GM12878 (cell line): ENCODE results near the gene NDE1. TPM values are rescaled to one million over a fixed set of nuclear protein-coding genes. Genes with fewer than 3 reads are reported as not detected.
A peak's percentile ranks its signal among the peaks of the same experiment; 100 is the strongest.

Experiments used
- CHD1 ChIP-seq: IDR thresholded peaks from 2 replicates; pipeline ENCODE4 v1.6.1; 2012; ENCODE audit warnings: low read depth, low read length, improper control_type of control experiment
- CHD2 ChIP-seq: IDR thresholded peaks from 2 replicates; pipeline ENCODE4 v1.6.1; 2011; ENCODE audit warnings: low read depth, low read length, improper control_type of control experiment, borderline replicate concordance
- CHD4 ChIP-seq: fragments of 200-600 bp; sonication (generic); IDR thresholded peaks from 2 replicates; pipeline ENCODE4 v1.6.1; 2016; ENCODE audit warnings: mild to moderate bottlenecking
- FOXM1 ChIP-seq: IDR thresholded peaks from 2 replicates; pipeline ENCODE4 v1.6.1; 2012; ENCODE audit warnings: low read depth, mild to moderate bottlenecking, inconsistent platforms, low read length, moderate library complexity
- GABPA ChIP-seq: IDR thresholded peaks from 2 replicates; pipeline ENCODE4 v1.6.1; 2014; ENCODE audit warnings: antibody characterized with exemption, low read depth, mild to moderate bottlenecking, inconsistent platforms
- IKZF1 ChIP-seq: fragments of 450-650 bp; conservative IDR thresholded peaks from 2 replicates; pipeline ENCODE4 v1.6.1; 2017; ENCODE audit warnings: antibody characterized with exemption, mild to moderate bottlenecking
- NBN ChIP-seq: fragments of 450-650 bp; IDR thresholded peaks from 2 replicates; pipeline ENCODE4 v1.6.1; 2016
- NR2F1 ChIP-seq: fragments of 450-650 bp; conservative IDR thresholded peaks from 2 replicates; pipeline ENCODE4 v1.6.1; 2017; ENCODE audit warnings: mild to moderate bottlenecking
- POLR2AphosphoS2 ChIP-seq: IDR thresholded peaks from 2 replicates; pipeline ENCODE4 v1.6.1; 2011; ENCODE audit warnings: low read depth, mild to moderate bottlenecking, low read length, improper control_type of control experiment, moderate library complexity
- RAD21 ChIP-seq: IDR thresholded peaks from 2 replicates; pipeline ENCODE4 v1.6.1; 2011; ENCODE audit warnings: mild to moderate bottlenecking, low read depth, low read length, moderate library complexity; ENCODE audit not compliant: insufficient read depth
- SMAD5 ChIP-seq: IDR thresholded peaks from 2 replicates; pipeline ENCODE4 v1.6.1; 2016; ENCODE audit warnings: antibody characterized with exemption, low read depth
- SP1 ChIP-seq: IDR thresholded peaks from one replicate; pipeline ENCODE4 v1.6.1; 2011; ENCODE audit warnings: low read depth, low read length
- SREBF1 ChIP-seq: IDR thresholded peaks from 2 replicates; pipeline ENCODE4 v1.6.1; 2012; ENCODE audit warnings: mild to moderate bottlenecking, low read length
- STAT3 ChIP-seq: IDR thresholded peaks from 2 replicates; pipeline ENCODE4 v1.6.1; 2011; ENCODE audit warnings: low read depth, low read length, improper control_type of control experiment
- ZBTB11 ChIP-seq: fragments of 450-650 bp; formaldehyde crosslinking; IDR thresholded peaks from 2 replicates; pipeline ENCODE4 v1.5.0; 2022; ENCODE audit warnings: mild to moderate bottlenecking, missing genetic modification characterization
- ZBTB33 ChIP-seq: fragments of 450-650 bp; IDR thresholded peaks from 2 replicates; pipeline ENCODE4 v1.6.1; 2017; ENCODE audit warnings: mild to moderate bottlenecking
- ZNF24 ChIP-seq: fragments of 450-650 bp; IDR thresholded peaks from 2 replicates; pipeline ENCODE4 v1.6.1; 2017; ENCODE audit warnings: antibody characterized with exemption, mild to moderate bottlenecking
- ZNF687 ChIP-seq: fragments of 450-650 bp; IDR thresholded peaks from 2 replicates; pipeline ENCODE4 v1.6.1; 2017; ENCODE audit warnings: mild to moderate bottlenecking, moderate library complexity
- polyA plus RNA-seq, 11 experiments: library from polyadenylated mRNA; depleted of rRNA in 4 of 11; unstranded in 6 of 11; stranded (reverse) in 5 of 11; fragments of >200 nt; fragmentation: Nextera tagmentation in 4 of 11; fragmentation: Illumina TruSeq in 1 of 11; extraction: Ambion mirVana in 4 of 11; extraction: Trizol in 1 of 11; gene quantifications; 1 replicate in 1 of 11; 2 replicates in 10 of 11; pipeline versions ENCODE4 v1.2.1 to v1.2.3, GENCODE V29; 2011 to 2016; ENCODE audit warnings: inconsistent platforms in 2 of 11, missing spikeins in 2 of 11, low read depth in 1 of 11
- total RNA-seq, 4 experiments: library from RNA; depleted of rRNA in 3 of 4; stranded (reverse); fragments of >200 nt in 3 of 4; fragmentation: Illumina TruSeq in 1 of 4; extraction: Trizol in 1 of 4; gene quantifications; 2 replicates each; pipeline versions ENCODE4 v1.2.1 to v1.2.3, GENCODE V29; 2013 to 2021
- TF ChIP-seq, protein P1 (sequence below): IDR thresholded peaks from 2 replicates; pipeline ENCODE4 v1.6.1; 2012; ENCODE audit warnings: mild to moderate bottlenecking, low read depth, low read length

NDE1 gene
- total and polyA plus RNA-seq, 10 of the 15 experiments (the other 5 are each of a cell fraction or from before 2014, with no cell fraction given), result 5.7 to 148 (median 87.8) TPM

DNA sequence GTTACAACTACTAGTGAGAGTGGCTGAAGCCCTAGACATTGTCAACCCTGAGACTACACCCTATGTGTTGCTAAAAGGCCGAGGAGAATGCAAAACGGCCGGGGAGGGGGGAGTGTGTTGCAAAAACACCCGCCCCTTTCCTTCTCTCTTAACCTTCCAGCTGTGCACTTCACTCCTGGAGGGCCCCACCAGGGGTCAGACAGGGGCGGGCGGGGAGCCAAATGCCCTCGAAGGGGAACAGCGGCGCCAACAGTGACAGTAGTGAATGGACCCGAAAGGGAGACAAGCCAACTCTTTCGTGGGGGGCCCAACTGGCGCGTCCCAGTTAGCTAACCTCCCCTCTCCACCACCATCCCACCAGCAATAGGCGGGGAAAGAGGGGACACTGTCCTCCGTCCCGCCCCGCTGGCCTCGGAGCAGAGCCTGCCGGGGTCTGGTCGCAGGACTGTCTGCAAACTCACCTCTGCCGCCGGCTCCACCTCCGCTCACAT is 7.4 kb upstream of the NDE1 start (continued):
- TF ChIP-seq ZBTB11, result no peak
- TF ChIP-seq CHD1, result no peak
- TF ChIP-seq ZBTB33, result no peak
- no peak for TF ChIP-seq ZNF687
- peak; percentile 41; the same call in 1 of the 2 replicates for TF ChIP-seq STAT3
- TF ChIP-seq NBN, result peak; percentile 68
- no peak for TF ChIP-seq FOXM1
- no peak for TF ChIP-seq SP1
- no peak for TF ChIP-seq GABPA
- TF ChIP-seq IKZF1, result 0 out of 2 replicates have a peak, but pooled peaks have one; percentile 55
- no peak for TF ChIP-seq ZNF24
- TF ChIP-seq, protein P1, sequence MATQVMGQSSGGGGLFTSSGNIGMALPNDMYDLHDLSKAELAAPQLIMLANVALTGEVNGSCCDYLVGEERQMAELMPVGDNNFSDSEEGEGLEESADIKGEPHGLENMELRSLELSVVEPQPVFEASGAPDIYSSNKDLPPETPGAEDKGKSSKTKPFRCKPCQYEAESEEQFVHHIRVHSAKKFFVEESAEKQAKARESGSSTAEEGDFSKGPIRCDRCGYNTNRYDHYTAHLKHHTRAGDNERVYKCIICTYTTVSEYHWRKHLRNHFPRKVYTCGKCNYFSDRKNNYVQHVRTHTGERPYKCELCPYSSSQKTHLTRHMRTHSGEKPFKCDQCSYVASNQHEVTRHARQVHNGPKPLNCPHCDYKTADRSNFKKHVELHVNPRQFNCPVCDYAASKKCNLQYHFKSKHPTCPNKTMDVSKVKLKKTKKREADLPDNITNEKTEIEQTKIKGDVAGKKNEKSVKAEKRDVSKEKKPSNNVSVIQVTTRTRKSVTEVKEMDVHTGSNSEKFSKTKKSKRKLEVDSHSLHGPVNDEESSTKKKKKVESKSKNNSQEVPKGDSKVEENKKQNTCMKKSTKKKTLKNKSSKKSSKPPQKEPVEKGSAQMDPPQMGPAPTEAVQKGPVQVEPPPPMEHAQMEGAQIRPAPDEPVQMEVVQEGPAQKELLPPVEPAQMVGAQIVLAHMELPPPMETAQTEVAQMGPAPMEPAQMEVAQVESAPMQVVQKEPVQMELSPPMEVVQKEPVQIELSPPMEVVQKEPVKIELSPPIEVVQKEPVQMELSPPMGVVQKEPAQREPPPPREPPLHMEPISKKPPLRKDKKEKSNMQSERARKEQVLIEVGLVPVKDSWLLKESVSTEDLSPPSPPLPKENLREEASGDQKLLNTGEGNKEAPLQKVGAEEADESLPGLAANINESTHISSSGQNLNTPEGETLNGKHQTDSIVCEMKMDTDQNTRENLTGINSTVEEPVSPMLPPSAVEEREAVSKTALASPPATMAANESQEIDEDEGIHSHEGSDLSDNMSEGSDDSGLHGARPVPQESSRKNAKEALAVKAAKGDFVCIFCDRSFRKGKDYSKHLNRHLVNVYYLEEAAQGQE, result no peak
- no peak for TF ChIP-seq CHD4
- peak; percentile 13; the same call in 1 of the 2 replicates for TF ChIP-seq SREBF1
- TF ChIP-seq CHD2, result no peak
- TF ChIP-seq POLR2AphosphoS2, result 0 out of 2 replicates have a peak, but pooled peaks have one; percentile 25
- no peak for TF ChIP-seq SMAD5
- TF ChIP-seq NR2F1, result peak; percentile 88
- TF ChIP-seq RAD21, result peak; percentile 68
